Measurements from ENCODE around the gene IGF2BP2. TPM values are rescaled to one million over a fixed set of nuclear protein-coding genes. Genes with fewer than 3 reads are reported as not detected.

The IGF2BP2 gene
- total RNA-seq, 1 donor from 2014 or later, result 147 TPM

DNA sequence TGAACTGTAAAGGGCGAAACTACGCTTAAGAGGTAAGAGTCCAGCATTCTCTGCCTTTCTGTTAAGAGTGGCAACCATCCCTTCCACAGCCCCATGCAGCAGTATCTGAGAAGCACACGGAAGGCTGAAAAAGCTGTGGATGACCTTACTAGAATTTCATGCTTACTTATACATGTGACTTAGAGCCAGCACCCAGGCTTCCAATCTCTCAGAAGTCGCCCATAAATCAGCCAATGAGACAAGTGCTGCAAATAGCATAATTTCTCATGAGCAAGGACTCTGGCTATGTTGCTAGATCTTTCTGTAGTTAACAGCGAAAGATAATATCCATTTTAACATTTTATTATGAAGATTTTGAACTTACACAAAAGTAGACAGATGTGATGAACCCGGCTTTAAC is 65.3 kb downstream of the IGF2BP2 start:
- peaks cover 87% of the 10 kb centered on the region for H4K20me1 ChIP-seq (ENCODE audit: low read depth)
- H3K9ac ChIP-seq, result no peak overlapping the region
- H3K27me3 ChIP-seq, result no peaks in the 10 kb centered on the region
- no peak overlapping the region for H3K4me3 ChIP-seq
- H3K4me1 Mint-ChIP-seq, result peaks cover 47% of the 10 kb centered on the region
- H3K27ac ChIP-seq, result no peak overlapping the region
- no peak overlapping the region for H2AFZ ChIP-seq (replicated peaks)
- no peaks in the 10 kb centered on the region for H3K9me3 ChIP-seq (ENCODE audit: low read depth)
- peaks cover 27% of the 10 kb centered on the region for H3K4me1 ChIP-seq
- no peak overlapping the region for H3K4me2 ChIP-seq
- peaks cover 8% of the 10 kb centered on the region for H3K9me3 Mint-ChIP-seq
- no peaks in the 10 kb centered on the region for H3K27me3 Mint-ChIP-seq (ENCODE audit: insufficient read depth, low read depth)
- DNase-seq (ENCODE audit: low spot score), result no peak
- TF ChIP-seq, protein P1, sequence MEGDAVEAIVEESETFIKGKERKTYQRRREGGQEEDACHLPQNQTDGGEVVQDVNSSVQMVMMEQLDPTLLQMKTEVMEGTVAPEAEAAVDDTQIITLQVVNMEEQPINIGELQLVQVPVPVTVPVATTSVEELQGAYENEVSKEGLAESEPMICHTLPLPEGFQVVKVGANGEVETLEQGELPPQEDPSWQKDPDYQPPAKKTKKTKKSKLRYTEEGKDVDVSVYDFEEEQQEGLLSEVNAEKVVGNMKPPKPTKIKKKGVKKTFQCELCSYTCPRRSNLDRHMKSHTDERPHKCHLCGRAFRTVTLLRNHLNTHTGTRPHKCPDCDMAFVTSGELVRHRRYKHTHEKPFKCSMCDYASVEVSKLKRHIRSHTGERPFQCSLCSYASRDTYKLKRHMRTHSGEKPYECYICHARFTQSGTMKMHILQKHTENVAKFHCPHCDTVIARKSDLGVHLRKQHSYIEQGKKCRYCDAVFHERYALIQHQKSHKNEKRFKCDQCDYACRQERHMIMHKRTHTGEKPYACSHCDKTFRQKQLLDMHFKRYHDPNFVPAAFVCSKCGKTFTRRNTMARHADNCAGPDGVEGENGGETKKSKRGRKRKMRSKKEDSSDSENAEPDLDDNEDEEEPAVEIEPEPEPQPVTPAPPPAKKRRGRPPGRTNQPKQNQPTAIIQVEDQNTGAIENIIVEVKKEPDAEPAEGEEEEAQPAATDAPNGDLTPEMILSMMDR (IDR thresholded peaks at IDR 0.05), result no peak
- TF ChIP-seq EZH2phosphoT487 (IDR thresholded peaks at IDR 0.05) (no peak), EZH2 (IDR thresholded peaks at IDR 0.05) (no peak)
- no peak overlapping the region for H3K4me3 Mint-ChIP-seq
- no peaks in the 10 kb centered on the region for H3K36me3 ChIP-seq
- H3F3A ChIP-seq (ENCODE audit: low read depth), result no peaks in the 10 kb centered on the region
- H3K27ac Mint-ChIP-seq, result no peak overlapping the region
- H3K36me3 Mint-ChIP-seq, result peaks cover 29% of the 10 kb centered on the region
- H3K79me2 ChIP-seq (ENCODE audit: low read depth), result peaks cover 100% of the 10 kb centered on the region

DNA sequence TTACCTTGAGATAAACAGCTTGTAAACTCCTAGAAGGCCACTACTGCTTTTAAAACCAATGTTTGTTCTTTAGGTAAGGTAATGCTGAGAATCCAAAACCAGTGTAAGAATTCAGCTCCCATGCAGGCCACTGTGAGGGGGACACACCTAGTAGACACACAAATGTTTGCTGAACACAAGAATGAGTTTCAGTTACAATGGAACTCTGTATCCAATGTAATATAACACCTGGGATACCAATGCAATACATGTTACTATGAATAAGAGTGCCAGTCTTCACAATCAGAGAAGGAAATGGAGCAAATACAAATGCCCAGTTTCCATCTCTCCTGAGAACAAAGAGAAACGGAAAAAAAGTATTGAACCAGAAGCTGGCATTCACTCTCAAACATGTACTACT is 65.9 kb downstream of the IGF2BP2 start:
- no peaks in the 10 kb centered on the region for H3K27me3 ChIP-seq
- no peak overlapping the region for H3K27ac ChIP-seq
- peaks cover 8% of the 10 kb centered on the region for H3K9me3 Mint-ChIP-seq
- peaks cover 23% of the 10 kb centered on the region for H3K4me1 ChIP-seq
- no peak overlapping the region for H3K4me2 ChIP-seq
- peaks cover 43% of the 10 kb centered on the region for H3K4me1 Mint-ChIP-seq
- no peak overlapping the region for H3K27ac Mint-ChIP-seq
- H3K4me3 Mint-ChIP-seq, result no peak overlapping the region
- no peak for DNase-seq (ENCODE audit: low spot score)
- no peak overlapping the region for H3K9ac ChIP-seq
- H3K36me3 ChIP-seq, result no peaks in the 10 kb centered on the region
- no peak overlapping the region for H3K4me3 ChIP-seq
- H4K20me1 ChIP-seq (ENCODE audit: low read depth), result peaks cover 87% of the 10 kb centered on the region
- no peaks in the 10 kb centered on the region for H3K9me3 ChIP-seq (ENCODE audit: low read depth)
- TF ChIP-seq EZH2phosphoT487 (IDR thresholded peaks at IDR 0.05), result no peak
- no peaks in the 10 kb centered on the region for H3F3A ChIP-seq (ENCODE audit: low read depth)
- no peak overlapping the region for H2AFZ ChIP-seq (replicated peaks)
- no peaks in the 10 kb centered on the region for H3K27me3 Mint-ChIP-seq (ENCODE audit: insufficient read depth, low read depth)
- peaks cover 33% of the 10 kb centered on the region for H3K36me3 Mint-ChIP-seq
- peaks cover 100% of the 10 kb centered on the region for H3K79me2 ChIP-seq (ENCODE audit: low read depth)

DNA sequence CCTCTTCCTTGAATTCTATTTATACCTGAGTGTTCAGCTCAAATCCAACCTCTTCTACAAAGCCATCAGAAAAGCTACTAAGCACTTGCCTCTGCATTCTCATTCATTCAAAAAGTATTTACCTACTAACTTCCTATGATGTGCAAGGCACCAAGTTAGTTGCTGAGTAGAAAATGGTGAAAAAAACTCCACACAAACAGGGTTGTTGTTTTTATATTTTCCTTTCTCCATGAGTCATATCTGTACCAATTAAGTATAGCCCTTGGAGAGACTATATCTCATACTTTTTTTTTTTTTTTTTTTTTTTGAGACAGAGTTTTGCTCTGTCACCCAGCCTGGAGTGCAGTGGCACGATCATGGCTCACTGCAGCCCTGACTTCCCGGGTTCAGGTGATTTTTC is 67.7 kb downstream of the IGF2BP2 start:
- no peak for DNase-seq (ENCODE audit: low spot score)
- Mint-ChIP-seq H3K27ac (no peak overlapping the region), H3K27me3 (ENCODE audit: insufficient read depth, low read depth) (peaks cover 2% of the 10 kb centered on the region), H3K4me3 (no peak overlapping the region), H3K9me3 (peaks cover 8% of the 10 kb centered on the region), H3K36me3 (peaks cover 43% of the 10 kb centered on the region), H3K4me1 (peaks cover 32% of the 10 kb centered on the region)
- H3K27ac ChIP-seq, result no peak overlapping the region
- H3K4me3 ChIP-seq, result no peak overlapping the region
- H3F3A ChIP-seq (ENCODE audit: low read depth), result no peaks in the 10 kb centered on the region
- H4K20me1 ChIP-seq (ENCODE audit: low read depth), result peaks cover 85% of the 10 kb centered on the region
- no peak overlapping the region for H3K4me2 ChIP-seq
- peaks cover 23% of the 10 kb centered on the region for H3K4me1 ChIP-seq
- H3K9ac ChIP-seq, result no peak overlapping the region
- H2AFZ ChIP-seq (replicated peaks), result no peak overlapping the region
- peaks cover 100% of the 10 kb centered on the region for H3K79me2 ChIP-seq (ENCODE audit: low read depth)
- H3K27me3 ChIP-seq, result no peaks in the 10 kb centered on the region
- H3K36me3 ChIP-seq, result no peaks in the 10 kb centered on the region
- H3K9me3 ChIP-seq (ENCODE audit: low read depth), result no peaks in the 10 kb centered on the region
- TF ChIP-seq, protein P1 (IDR thresholded peaks at IDR 0.05), result no peak
- TF ChIP-seq EZH2phosphoT487 (IDR thresholded peaks at IDR 0.05) (no peak), EZH2 (IDR thresholded peaks at IDR 0.05) (no peak)

DNA sequence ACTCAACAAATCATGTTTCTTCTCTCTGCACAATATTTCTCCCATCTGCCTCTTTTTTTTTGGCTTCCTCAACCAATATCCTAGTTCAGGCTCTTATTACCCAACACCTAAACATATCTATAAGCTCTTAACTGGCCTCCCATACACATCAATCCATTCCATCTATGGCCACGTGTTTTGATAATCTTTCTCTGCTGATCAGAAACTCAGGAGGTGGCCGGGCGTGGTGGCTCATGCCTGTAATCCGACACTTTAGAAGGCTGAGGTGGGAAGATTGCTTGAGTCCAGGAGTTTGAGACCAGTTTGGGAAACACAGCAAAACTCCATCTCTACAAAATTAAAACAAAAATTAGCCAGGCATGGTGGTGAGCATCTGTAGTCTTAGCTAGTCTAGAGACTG is 68.4 kb downstream of the IGF2BP2 start:
- Histone ChIP-seq H3K27ac (no peak overlapping the region), H3K4me3 (no peak overlapping the region), H3K4me1 (peaks cover 21% of the 10 kb centered on the region), H3K9me3 (ENCODE audit: low read depth) (no peaks in the 10 kb centered on the region), H3K27me3 (no peaks in the 10 kb centered on the region), H3K9ac (no peak overlapping the region), H4K20me1 (ENCODE audit: low read depth) (peaks cover 83% of the 10 kb centered on the region), H3K4me2 (no peak overlapping the region), H3K79me2 (ENCODE audit: low read depth) (peaks cover 100% of the 10 kb centered on the region), H3F3A (ENCODE audit: low read depth) (no peaks in the 10 kb centered on the region), H3K36me3 (no peaks in the 10 kb centered on the region), H2AFZ (replicated peaks) (no peak overlapping the region)
- Mint-ChIP-seq H3K4me1 (peaks cover 28% of the 10 kb centered on the region), H3K27ac (no peak overlapping the region), H3K36me3 (peaks cover 45% of the 10 kb centered on the region), H3K4me3 (no peak overlapping the region), H3K27me3 (ENCODE audit: insufficient read depth, low read depth) (peaks cover 2% of the 10 kb centered on the region), H3K9me3 (peaks cover 8% of the 10 kb centered on the region)
- DNase-seq (ENCODE audit: low spot score), result no peak
- TF ChIP-seq EZH2 (IDR thresholded peaks at IDR 0.05) (no peak), EZH2phosphoT487 (IDR thresholded peaks at IDR 0.05) (no peak)
- TF ChIP-seq, protein P1 (IDR thresholded peaks at IDR 0.05), result no peak
